Stromal cell of bone marrow (primary cell): Measurements from ENCODE around the gene GOLGA5.
"Not testable (repeated sequence)": the region's sequence is repeated elsewhere in the genome, so short reads cannot be mapped to it uniquely, and the experiment has no call there.

Experiments used
- DNase-seq: peaks from one replicate; pipeline ENCODE4 v3.0.0-alpha.2; 2012; ENCODE audit warnings: low read depth

Gene GOLGA5

GRCh38 chr14:92820536-92820840 is 26.4 kb downstream of the GOLGA5 start:
- DNase-seq = not testable (repeated sequence)

- DNase-seq = no peak
Observed at GRCh38 chr14:92830902-92831301, 36.8 kb downstream of the GOLGA5 start.

DNA sequence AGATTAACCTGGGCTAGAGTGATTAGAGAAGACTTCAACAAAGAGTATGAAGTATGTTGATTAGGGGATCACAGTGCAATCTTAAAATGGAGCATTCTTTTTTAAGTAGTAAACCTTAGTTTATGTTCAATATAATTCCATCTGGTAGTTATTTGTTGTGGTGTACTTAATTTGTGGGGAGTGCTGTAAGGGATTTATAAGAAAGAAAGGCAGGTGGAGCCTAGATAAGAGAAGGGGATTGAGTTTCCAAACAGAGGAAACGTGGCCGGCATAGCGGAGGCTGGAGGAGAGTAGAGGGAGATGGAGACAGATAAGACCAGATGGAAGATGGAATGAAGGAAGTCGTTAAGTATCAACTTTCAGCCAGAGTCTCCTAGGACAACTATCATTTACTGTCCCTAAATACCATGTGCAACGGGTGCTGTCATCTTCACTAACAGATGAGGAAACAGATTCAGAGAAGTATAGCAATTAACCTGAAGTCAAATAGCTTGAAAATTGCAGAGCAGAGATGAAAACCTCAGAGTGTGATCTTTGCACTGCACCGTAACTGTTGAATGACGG is 38.1 kb downstream of the GOLGA5 start:
- no peak for DNase-seq

DNA sequence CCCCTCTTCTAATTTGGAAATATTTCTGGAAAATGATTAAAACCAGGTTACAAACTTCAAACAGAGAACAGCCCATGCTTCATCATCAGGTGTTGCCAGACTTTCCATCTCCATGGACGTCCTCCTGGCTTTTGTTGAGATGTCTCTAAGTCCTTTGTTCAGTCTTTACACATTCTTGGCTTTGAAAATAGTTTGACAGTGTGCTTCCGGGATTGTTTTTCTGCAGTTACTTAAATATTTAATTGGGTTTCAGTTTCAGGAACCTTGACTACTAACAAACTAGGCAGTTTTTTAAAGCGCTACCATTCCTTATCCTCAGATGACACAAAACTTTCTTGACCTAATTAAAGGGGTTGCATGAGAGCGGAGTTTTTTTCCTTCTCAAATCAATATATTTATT is 47.8 kb downstream of the GOLGA5 start:
- no peak for DNase-seq

- no peak for DNase-seq
Observed at GRCh38 chr14:92844204-92844603, 50.1 kb downstream of the GOLGA5 start.

GRCh38 chr14:92846162-92846897 is 52.2 kb downstream of the GOLGA5 start:
- DNase-seq = peak; percentile 65

DNA sequence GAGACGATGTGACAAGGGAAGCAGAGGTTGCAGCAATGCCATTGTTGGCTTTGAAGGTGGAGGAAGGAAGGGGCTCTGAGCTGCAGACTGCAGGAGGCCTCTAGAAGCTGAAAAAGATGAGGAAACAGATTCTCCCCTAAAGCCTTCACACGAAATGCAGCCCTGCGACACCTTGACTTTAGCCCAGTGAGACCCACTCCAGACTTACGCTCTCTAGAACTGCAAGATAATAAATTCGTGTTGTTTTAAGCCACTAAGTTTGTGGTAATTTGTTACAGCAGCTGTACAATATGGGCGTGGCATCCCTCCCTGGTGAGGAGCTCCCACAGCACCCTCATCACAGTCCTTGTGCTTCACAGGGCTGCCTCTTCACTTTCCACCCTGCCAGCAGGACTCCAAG is 53.2 kb downstream of the GOLGA5 start:
- no peak for DNase-seq

DNA sequence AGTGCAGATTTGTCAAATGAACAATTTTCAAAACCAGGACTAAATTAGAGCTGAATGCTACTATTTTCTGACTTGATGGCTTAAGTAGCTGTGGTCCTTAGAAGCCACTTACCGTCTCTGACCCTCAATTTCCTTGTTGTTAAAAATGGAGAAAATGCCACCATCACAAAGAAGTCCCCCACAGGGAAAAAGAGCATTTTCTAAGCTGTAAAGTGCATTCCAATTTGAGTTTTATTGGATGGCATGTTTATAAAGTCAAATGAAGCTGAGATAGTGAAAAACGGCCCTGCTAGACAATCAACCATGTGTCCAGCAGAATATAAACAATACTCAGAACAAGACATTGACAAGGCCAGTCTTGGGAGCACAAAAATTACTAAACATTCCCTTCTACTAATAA is 53.6 kb downstream of the GOLGA5 start:
- no peak for DNase-seq

- DNase-seq = no peak
Observed at GRCh38 chr14:92848887-92849286, 54.8 kb downstream of the GOLGA5 start.

DNA sequence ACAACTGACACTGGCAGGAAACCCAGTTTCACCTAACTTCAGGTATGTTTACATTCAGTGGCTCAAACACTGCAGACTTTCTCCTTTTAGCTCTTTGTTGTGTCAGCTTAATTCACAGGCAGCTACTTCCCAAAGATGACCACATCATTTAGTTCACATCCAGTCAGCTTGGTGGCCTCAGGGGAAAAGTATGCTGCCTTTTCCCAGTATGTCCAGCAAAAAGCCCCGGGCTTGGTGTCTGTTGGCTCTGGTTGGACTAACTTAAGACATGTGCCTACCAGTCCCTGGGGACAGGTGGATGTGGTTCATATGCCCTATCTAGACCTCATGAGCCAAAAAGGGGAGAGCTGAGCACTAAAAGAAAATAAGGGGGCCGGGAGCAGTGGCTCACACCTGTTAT is 56.4 kb downstream of the GOLGA5 start:
- DNase-seq = peak; percentile 29

DNA sequence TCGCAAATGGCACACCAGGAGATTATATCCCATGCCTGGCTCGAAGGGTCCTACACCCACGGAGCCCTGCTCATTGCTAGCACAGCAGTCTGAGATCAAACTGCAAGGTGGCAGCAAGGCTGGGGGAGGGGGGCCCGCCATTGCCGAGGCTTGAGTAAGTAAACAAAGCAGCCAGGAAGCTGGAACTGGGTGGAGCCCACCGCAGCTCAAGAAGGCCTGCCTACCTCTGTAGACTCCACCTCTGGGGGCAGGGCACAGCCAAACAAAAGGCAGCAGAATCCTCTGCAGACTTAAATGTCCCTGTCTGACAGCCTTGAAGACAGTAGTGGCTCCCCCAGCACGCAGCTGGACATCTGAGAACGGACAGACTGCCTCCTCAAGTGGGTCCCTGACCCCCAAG is 59.0 kb downstream of the GOLGA5 start:
- DNase-seq = not testable (repeated sequence)

DNA sequence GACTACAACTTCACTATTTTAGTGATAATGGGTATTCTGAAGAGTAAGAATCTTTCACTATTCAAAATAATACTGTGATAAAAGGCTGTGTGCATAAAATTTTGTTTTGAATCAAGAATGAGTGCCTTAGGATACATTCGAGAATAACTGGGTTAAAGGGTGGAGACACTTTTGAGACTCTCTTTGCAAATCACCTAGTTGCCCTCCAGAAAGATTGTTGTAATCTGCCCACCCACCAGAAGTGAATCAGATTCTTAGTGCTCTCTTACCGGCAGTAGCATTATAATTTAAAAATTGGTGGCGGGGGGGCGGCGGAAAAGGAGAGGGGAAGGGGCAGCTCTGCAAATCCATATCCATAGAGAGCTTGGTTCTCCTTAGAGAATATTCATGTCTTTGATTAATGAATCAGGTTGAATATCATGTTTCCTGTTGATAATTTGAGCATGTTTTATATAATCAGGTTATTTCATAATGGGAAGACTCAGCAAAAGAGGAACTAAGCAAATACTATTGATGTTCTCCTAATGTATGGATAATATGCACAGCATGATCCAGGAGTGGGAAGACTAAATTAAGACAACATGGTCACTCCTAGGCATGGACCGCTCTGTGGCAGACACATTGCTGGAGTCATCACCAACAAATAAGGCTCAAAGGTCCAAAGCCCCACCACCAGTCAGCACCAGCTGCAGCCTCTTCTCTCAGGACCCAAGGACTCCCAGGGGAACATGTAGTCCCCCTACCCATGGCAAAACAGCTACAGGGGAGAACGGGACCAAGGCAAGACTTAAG is 66.1 kb downstream of the GOLGA5 start:
- no peak for DNase-seq

DNA sequence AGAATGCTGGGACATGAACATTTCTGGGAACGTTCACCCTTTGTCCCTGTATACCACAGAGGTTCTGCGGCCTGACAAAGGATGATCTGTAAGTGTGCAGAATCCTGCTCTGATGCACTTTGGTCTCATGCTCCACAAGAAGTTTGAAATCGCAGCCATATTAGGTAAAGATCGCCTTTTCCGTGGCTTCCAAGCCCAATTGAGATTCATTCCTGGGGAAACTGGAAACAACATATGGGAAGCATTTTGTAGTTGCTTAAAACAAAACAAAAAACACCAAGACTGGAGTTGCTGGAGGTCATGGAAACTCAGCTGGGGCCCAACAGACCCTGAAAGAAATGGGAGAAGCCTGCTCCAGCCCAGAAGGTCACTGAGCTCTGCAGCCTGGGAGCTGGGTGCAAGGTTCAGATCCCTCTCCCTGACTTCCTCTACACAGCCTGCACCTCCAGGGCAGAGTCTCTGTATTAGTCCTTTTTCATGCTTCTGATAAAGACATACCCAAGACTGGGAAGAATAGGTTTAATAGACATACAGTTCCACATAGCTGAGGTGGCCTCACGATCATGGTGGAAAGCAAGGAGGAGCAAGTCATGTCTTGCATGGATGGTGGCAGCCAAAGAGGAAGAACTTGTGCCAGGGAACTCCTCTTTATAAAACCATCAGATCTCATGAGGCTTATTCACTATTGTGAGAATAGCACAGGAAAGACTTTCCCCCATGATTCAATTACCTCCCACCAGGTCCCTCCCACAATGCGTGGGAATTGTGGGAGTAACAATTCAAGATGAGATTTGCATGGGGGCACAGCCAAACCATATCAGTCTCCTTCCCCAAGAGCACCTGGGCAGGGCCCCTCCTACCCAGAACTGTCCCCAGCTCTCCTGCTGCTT is 68.0 kb downstream of the GOLGA5 start:
- no peak for DNase-seq

GRCh38 chr14:92863286-92864080 is 69.4 kb downstream of the GOLGA5 start:
- no peak for DNase-seq

- DNase-seq = no peak
Observed at GRCh38 chr14:92865674-92866073, 71.6 kb downstream of the GOLGA5 start.

- no peak for DNase-seq
Observed at GRCh38 chr14:92866181-92866752, 72.2 kb downstream of the GOLGA5 start.

DNA sequence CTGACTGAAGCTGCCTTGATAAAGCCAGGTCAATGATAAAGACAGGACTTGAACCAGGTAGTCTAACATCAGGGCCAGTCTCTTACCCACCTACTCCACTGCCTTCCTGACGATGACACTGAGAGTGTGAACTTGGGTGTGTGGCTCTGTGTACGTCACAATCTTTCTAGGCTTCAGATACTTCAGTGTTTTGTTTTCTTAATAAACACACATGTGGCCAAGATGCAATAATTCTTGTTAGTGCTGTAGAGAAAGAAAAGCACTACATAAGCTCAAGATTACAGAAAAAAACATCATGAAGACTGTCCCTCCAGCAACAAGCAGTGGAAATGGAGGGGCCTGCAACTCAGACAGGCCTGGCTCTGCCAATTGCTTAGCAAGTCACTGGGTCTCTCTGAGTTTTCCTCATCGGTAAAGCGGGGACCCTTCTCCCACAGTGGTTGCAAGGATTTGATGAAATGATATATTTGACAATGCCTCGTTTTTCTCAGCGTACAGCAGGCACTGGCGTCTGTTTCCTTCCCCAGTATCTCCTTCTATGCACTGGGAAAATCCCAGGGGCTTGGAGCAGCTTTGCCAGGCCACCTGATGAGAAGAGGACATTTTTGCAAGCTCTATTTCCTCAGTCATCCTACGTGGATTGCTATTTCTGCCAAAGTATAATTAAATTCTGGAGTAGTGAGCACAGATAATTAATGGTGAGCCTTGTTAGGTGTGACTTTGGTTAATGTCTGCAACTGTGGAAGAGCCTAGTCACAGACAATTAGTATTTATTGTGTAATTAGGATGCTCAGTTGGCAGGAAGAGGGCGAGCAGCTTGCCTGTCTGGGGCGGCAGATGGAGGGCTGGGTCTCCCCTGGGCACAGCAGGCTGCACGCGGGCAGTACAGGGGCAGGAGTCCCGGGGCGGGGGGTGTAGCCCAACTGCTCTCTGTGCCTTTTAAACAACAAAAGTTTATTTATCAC is 73.1 kb downstream of the GOLGA5 start:
- DNase-seq = no peak

- DNase-seq = no peak
Observed at GRCh38 chr14:92874962-92875661, 81.0 kb downstream of the GOLGA5 start.

DNA sequence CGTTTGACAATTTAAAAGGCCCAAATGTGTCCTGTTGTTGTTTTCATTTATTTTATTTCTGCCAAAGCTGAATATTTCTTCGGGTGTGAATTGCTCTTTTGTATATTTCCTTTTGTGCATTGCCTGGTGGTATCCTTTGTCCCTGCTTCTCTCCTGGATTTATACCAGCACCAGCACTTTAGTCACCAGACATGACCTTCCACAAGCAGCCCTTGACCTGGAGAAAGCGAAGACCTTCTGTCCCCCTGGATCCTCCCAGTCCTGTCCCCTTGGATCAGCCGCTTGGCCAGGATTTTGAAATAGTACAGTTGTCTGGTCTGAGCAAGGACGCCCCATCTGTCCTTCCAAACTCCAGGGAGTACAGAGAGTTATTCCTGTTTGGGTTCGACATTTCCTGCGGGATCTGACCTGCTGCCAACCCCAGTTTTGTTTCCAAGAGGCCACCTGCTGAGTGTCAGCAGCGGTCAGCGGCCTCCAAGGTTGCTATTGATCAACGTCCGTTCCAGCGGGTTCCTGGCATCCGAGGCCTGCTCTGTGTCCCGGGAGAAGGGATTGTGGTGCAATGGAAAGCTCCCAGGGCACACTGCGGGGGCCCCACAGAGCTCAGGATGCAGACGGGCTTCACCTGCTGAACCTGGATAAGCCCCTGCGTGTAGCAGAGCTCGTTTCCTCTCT is 83.8 kb downstream of the GOLGA5 start:
- no peak for DNase-seq
